HEK293 (cell line): Measurements from ENCODE around the gene AGPAT1.
A peak's percentile ranks its signal among the peaks of the same experiment; 100 is the strongest.

ENCODE experiments used
- CTCF ChIP-seq: fragments of 450-650 bp; formaldehyde crosslinking; IDR thresholded peaks from 2 replicates; pipeline ENCODE4 v1.5.1; 2016; ENCODE audit warnings: missing biosample characterization, missing genetic modification characterization
- MEIS1 ChIP-seq: sonication (generic); formaldehyde crosslinking; IDR thresholded peaks from 2 replicates; pipeline ENCODE4 v1.8.1; 2022; ENCODE audit warnings: missing genetic modification reagents, mild to moderate bottlenecking, borderline replicate concordance
- TSHZ1 ChIP-seq: fragments of 450-650 bp; formaldehyde crosslinking; IDR thresholded peaks from 2 replicates; pipeline ENCODE4 v1.5.1; 2016; ENCODE audit warnings: missing biosample characterization, missing genetic modification characterization, borderline replicate concordance
- ZBTB11 ChIP-seq: fragments of 450-650 bp; formaldehyde crosslinking; conservative IDR thresholded peaks from 2 replicates; pipeline ENCODE4 v1.5.1; 2016; ENCODE audit warnings: low read depth, missing biosample characterization, missing genetic modification characterization
- ZBTB17 ChIP-seq: fragments of 450-650 bp; formaldehyde crosslinking; IDR thresholded peaks from 2 replicates; pipeline ENCODE4 v1.5.1; 2016; ENCODE audit warnings: missing biosample characterization, missing genetic modification characterization
- ZBTB21 ChIP-seq: fragments of 450-650 bp; formaldehyde crosslinking; IDR thresholded peaks from 2 replicates; pipeline ENCODE4 v1.5.1; 2017; ENCODE audit warnings: missing biosample characterization, missing genetic modification characterization
- ZNF133 ChIP-seq: fragments of 450-650 bp; formaldehyde crosslinking; IDR thresholded peaks from 2 replicates; pipeline ENCODE4 v1.5.1; 2016; ENCODE audit warnings: missing biosample characterization, missing genetic modification characterization
- ZNF140 ChIP-seq: fragments of 450-650 bp; formaldehyde crosslinking; IDR thresholded peaks from 2 replicates; pipeline ENCODE4 v1.5.1; 2016; ENCODE audit warnings: missing biosample characterization, missing genetic modification characterization
- ZNF174 ChIP-seq: fragments of 450-650 bp; formaldehyde crosslinking; IDR thresholded peaks from 2 replicates; pipeline ENCODE4 v1.5.0; 2017; ENCODE audit warnings: missing biosample characterization, mild to moderate bottlenecking, missing genetic modification characterization
- ZNF501 ChIP-seq: fragments of 450-650 bp; formaldehyde crosslinking; IDR thresholded peaks from 2 replicates; pipeline ENCODE4 v1.5.1; 2016; ENCODE audit warnings: missing biosample characterization, missing genetic modification characterization
- ZNF571 ChIP-seq: fragments of 450-650 bp; formaldehyde crosslinking; IDR thresholded peaks from 2 replicates; pipeline ENCODE4 v1.5.0; 2017; ENCODE audit warnings: missing biosample characterization, missing genetic modification characterization

- no peak for TF ChIP-seq ZBTB21 (tag by site-specific recombination)
- peak; percentile 93 for TF ChIP-seq CTCF (tag by site-specific recombination)
- 0 out of 2 replicates have a peak, but pooled peaks have one; percentile 3 for TF ChIP-seq ZBTB17 (tag by site-specific recombination)
- TF ChIP-seq ZNF571: no peak
- no peak for TF ChIP-seq TSHZ1 (tag by site-specific recombination)
- no peak for TF ChIP-seq ZNF133 (tag by site-specific recombination)
- TF ChIP-seq ZNF174: no peak
- TF ChIP-seq MEIS1 (CRISPR knock-in tag): no peak
- no peak for TF ChIP-seq ZBTB11 (tag by site-specific recombination)
- TF ChIP-seq ZNF140: no peak
- no peak for TF ChIP-seq ZNF501 (tag by site-specific recombination)
Measured at GRCh38 chr6:32154514-32155161, 21.2 kb downstream of the AGPAT1 start.
